ENCODE data around the gene NEK2. TPM values are rescaled to one million over a fixed set of nuclear protein-coding genes. Genes with fewer than 3 reads are reported as not detected.

Gene NEK2
- total RNA-seq, 1 experiment from 2014 or later = 17.6 TPM

GRCh38 chr1:211713231-211713630 is 37.8 kb upstream of the NEK2 start:
- Histone ChIP-seq H2BK120ac (ENCODE audit: low read depth, low read length, poor library complexity, severe bottlenecking) (no peak overlapping the region), H2BK15ac (ENCODE audit: low read depth, low read length) (no peak overlapping the region), H3K79me2 (ENCODE audit: insufficient read depth, low read length) (no peaks in the 10 kb centered on the region), H4K5ac (ENCODE audit: insufficient read length, low read depth, low read length) (no peak overlapping the region), H3K9ac (ENCODE audit: extremely low read depth, insufficient read length, low read length) (no peak overlapping the region), H3K27me3 (ENCODE audit: insufficient read depth, low read length) (no peaks in the 10 kb centered on the region), H3K23me2 (ENCODE audit: insufficient read length, low read depth, low read length, poor library complexity, severe bottlenecking) (no peaks in the 10 kb centered on the region), H2AFZ (ENCODE audit: low read length) (no peak overlapping the region), H2AK5ac (ENCODE audit: insufficient read length, low read length) (no peak overlapping the region), H4K20me1 (ENCODE audit: control insufficient read depth, insufficient read depth, insufficient read length) (no peaks in the 10 kb centered on the region), H3K4me1 (ENCODE audit: insufficient read depth, low read length) (no peaks in the 10 kb centered on the region), H3K9me3 (ENCODE audit: control insufficient read depth, low read depth, low read length) (no peaks in the 10 kb centered on the region), H4K91ac (ENCODE audit: insufficient read length, low read depth, low read length) (no peak overlapping the region), H3K23ac (ENCODE audit: insufficient read length, low read depth, low read length) (no peak overlapping the region), H3K27ac (ENCODE audit: insufficient read length, low read depth, low read length) (no peak overlapping the region), H3T11ph (ENCODE audit: low read length) (no peak overlapping the region), H3K4me2 (ENCODE audit: insufficient read depth, insufficient read length, low read length) (no peak overlapping the region), H3K79me1 (ENCODE audit: insufficient read depth, low read depth, low read length, poor library complexity, severe bottlenecking) (no peaks in the 10 kb centered on the region), H2BK12ac (ENCODE audit: insufficient read length, low read depth, low read length) (no peak overlapping the region), H2BK5ac (ENCODE audit: insufficient read length, low read length) (no peak overlapping the region), H4K8ac (replicated peaks; ENCODE audit: insufficient read length, low read depth, low read length) (no peak overlapping the region), H3K14ac (ENCODE audit: insufficient read depth, low read length) (no peak overlapping the region), H3K4ac (ENCODE audit: low read depth, low read length) (no peak overlapping the region), H2BK20ac (ENCODE audit: low read depth, low read length, poor library complexity, severe bottlenecking) (no peak overlapping the region), H3K18ac (ENCODE audit: insufficient read length, low read depth, low read length) (no peak overlapping the region), H3K56ac (ENCODE audit: insufficient read length, low read depth, low read length) (no peak overlapping the region)
- Mint-ChIP-seq H3K36me3 (ENCODE audit: insufficient read depth in 1 of 3, low read depth in 3 of 3) (no peaks in the 10 kb centered on the region), H3K9me3 (no peaks in the 10 kb centered on the region), H3K4me1 (no peaks in the 10 kb centered on the region), H3K4me3 (no peak overlapping the region), H3K27ac (no peak overlapping the region), H3K27me3 (ENCODE audit: low read depth) (no peaks in the 10 kb centered on the region; the same call in 1 of the 2 replicates)
- no CpG with 5 or more reads among the region's 10 CpGs for WGBS (ENCODE audit: extremely low coverage, insufficient read length, low lambda C conversion rate)
- no peak for DNase-seq
- no peak for TF ChIP-seq CTCF (conservative IDR thresholded peaks at IDR 0.05)
